HepG2 (cell line): ENCODE measurements around the gene ALDOA. TPM values are rescaled to one million over a fixed set of nuclear protein-coding genes. Genes with fewer than 3 reads are reported as not detected.

ENCODE experiments used
- ZNF292 ChIP-seq: sonication (generic); formaldehyde crosslinking; IDR thresholded peaks from 2 replicates; pipeline ENCODE4 v1.8.1; 2022; ENCODE audit warnings: mild to moderate bottlenecking, low read depth, missing genetic modification reagents, borderline replicate concordance
- ZNF607 ChIP-seq: sonication (generic); formaldehyde crosslinking; IDR thresholded peaks from 2 replicates; pipeline ENCODE4 v1.5.1; 2020; ENCODE audit warnings: missing genetic modification reagents, mild to moderate bottlenecking, borderline replicate concordance
- polyA plus RNA-seq, 8 experiments: library from polyadenylated mRNA; depleted of rRNA in 3 of 8; stranded (reverse) in 7 of 8; unstranded in 1 of 8; fragments of >200 nt; fragmentation: Illumina TruSeq in 4 of 8; extraction: Trizol in 4 of 8; gene quantifications; 2 replicates each; pipeline versions ENCODE4 v1.2.1 to v1.2.3, GENCODE V29; 2011 to 2016; ENCODE audit warnings: low read depth in 4 of 8, missing spikeins in 1 of 8, mixed read lengths in 1 of 8; ENCODE audit not compliant: insufficient read depth in 1 of 8
- total RNA-seq, 5 experiments: library from RNA; depleted of rRNA; stranded (reverse); fragments of >200 nt; fragmentation: Illumina TruSeq; extraction: Trizol; gene quantifications; 2 replicates each; pipeline ENCODE4 v1.2.3, GENCODE V29; 2016; ENCODE audit warnings: low read depth in 1 of 5
- TF ChIP-seq, protein P1 (sequence below): sonication (generic); formaldehyde crosslinking; IDR thresholded peaks from 2 replicates; pipeline ENCODE4; 2020; ENCODE audit warnings: missing genetic modification reagents, mild to moderate bottlenecking, borderline replicate concordance
- TF ChIP-seq, protein P2 (sequence below): sonication (generic); formaldehyde crosslinking; IDR thresholded peaks from 2 replicates; pipeline ENCODE4 v1.9.0; 2022; ENCODE audit warnings: low read depth, missing genetic modification reagents
- TF ChIP-seq, protein P3 (sequence below): sonication (generic); formaldehyde crosslinking; IDR thresholded peaks from 2 replicates; pipeline ENCODE4 v1.4.0; 2020; ENCODE audit warnings: missing genetic modification reagents, mild to moderate bottlenecking, borderline replicate concordance
- TF ChIP-seq, protein P4 (sequence below): sonication (generic); formaldehyde crosslinking; IDR thresholded peaks from 2 replicates; pipeline ENCODE4 v1.5.1; 2020; ENCODE audit warnings: mild to moderate bottlenecking, missing genetic modification reagents
- TF ChIP-seq, protein P5 (sequence below): sonication (generic); formaldehyde crosslinking; IDR thresholded peaks from 2 replicates; pipeline ENCODE4 v1.8.1; 2023; ENCODE audit warnings: mild to moderate bottlenecking, moderate library complexity, missing genetic modification reagents
- TF ChIP-seq, protein P6 (sequence below): sonication (generic); formaldehyde crosslinking; IDR thresholded peaks from 2 replicates; pipeline ENCODE4 v1.4.0; 2020; ENCODE audit warnings: missing genetic modification reagents, borderline replicate concordance
- TF ChIP-seq, protein P7 (sequence below): IDR thresholded peaks from 2 replicates; pipeline ENCODE4 v1.6.1; 2012; ENCODE audit warnings: low read depth, low read length, improper control_type of control experiment

Gene ALDOA
- total and polyA plus RNA-seq, 2 of the 13 experiments (the other 11 are each of a cell fraction or from before 2014, with no cell fraction given), result 925 to 1,884 TPM

DNA sequence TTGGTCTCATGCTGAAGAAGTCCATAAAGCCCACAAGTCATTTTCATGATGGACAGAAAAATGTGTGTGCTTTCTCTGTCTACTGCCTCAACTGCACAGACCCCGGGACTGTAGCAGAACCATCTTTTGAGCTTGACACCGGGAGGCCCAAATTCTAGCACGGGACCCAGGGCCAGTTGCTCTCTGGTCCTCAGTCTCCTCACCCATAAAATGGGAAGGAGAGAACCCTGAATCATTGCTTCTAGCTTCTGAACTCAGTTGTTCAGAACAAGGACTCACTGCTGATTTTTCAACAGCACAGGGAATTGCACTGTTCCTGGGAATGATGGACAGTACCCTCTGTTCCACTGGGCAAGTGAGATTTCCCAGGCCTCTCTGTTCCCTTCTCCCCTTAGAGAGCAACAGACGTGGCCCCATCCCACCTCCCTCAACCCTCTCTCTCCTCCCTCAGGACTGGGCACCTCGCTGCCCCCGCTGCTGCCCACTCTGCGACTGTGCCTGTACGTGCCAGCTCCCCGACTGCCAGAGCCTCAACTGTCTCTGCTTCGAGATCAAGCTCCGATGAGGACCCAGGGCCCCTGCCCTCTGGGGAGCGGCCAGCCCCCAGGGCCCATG, 2.2 kb upstream of the ALDOA start (continued):
- TF ChIP-seq, protein P1, sequence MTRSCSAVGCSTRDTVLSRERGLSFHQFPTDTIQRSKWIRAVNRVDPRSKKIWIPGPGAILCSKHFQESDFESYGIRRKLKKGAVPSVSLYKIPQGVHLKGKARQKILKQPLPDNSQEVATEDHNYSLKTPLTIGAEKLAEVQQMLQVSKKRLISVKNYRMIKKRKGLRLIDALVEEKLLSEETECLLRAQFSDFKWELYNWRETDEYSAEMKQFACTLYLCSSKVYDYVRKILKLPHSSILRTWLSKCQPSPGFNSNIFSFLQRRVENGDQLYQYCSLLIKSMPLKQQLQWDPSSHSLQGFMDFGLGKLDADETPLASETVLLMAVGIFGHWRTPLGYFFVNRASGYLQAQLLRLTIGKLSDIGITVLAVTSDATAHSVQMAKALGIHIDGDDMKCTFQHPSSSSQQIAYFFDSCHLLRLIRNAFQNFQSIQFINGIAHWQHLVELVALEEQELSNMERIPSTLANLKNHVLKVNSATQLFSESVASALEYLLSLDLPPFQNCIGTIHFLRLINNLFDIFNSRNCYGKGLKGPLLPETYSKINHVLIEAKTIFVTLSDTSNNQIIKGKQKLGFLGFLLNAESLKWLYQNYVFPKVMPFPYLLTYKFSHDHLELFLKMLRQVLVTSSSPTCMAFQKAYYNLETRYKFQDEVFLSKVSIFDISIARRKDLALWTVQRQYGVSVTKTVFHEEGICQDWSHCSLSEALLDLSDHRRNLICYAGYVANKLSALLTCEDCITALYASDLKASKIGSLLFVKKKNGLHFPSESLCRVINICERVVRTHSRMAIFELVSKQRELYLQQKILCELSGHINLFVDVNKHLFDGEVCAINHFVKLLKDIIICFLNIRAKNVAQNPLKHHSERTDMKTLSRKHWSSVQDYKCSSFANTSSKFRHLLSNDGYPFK (CRISPR knock-in tag), result no peak
- TF ChIP-seq, protein P2, sequence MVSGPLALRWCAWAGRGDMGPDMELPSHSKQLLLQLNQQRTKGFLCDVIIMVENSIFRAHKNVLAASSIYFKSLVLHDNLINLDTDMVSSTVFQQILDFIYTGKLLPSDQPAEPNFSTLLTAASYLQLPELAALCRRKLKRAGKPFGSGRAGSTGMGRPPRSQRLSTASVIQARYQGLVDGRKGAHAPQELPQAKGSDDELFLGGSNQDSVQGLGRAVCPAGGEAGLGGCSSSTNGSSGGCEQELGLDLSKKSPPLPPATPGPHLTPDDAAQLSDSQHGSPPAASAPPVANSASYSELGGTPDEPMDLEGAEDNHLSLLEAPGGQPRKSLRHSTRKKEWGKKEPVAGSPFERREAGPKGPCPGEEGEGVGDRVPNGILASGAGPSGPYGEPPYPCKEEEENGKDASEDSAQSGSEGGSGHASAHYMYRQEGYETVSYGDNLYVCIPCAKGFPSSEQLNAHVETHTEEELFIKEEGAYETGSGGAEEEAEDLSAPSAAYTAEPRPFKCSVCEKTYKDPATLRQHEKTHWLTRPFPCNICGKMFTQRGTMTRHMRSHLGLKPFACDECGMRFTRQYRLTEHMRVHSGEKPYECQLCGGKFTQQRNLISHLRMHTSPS, result peak; percentile 69
- TF ChIP-seq, protein P3, sequence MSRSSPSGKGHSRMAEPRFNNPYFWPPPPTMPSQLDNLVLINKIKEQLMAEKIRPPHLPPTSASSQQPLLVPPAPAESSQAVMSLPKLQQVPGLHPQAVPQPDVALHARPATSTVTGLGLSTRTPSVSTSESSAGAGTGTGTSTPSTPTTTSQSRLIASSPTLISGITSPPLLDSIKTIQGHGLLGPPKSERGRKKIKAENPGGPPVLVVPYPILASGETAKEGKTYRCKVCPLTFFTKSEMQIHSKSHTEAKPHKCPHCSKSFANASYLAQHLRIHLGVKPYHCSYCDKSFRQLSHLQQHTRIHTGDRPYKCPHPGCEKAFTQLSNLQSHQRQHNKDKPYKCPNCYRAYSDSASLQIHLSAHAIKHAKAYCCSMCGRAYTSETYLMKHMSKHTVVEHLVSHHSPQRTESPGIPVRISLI, result no peak
- TF ChIP-seq, protein P4, sequence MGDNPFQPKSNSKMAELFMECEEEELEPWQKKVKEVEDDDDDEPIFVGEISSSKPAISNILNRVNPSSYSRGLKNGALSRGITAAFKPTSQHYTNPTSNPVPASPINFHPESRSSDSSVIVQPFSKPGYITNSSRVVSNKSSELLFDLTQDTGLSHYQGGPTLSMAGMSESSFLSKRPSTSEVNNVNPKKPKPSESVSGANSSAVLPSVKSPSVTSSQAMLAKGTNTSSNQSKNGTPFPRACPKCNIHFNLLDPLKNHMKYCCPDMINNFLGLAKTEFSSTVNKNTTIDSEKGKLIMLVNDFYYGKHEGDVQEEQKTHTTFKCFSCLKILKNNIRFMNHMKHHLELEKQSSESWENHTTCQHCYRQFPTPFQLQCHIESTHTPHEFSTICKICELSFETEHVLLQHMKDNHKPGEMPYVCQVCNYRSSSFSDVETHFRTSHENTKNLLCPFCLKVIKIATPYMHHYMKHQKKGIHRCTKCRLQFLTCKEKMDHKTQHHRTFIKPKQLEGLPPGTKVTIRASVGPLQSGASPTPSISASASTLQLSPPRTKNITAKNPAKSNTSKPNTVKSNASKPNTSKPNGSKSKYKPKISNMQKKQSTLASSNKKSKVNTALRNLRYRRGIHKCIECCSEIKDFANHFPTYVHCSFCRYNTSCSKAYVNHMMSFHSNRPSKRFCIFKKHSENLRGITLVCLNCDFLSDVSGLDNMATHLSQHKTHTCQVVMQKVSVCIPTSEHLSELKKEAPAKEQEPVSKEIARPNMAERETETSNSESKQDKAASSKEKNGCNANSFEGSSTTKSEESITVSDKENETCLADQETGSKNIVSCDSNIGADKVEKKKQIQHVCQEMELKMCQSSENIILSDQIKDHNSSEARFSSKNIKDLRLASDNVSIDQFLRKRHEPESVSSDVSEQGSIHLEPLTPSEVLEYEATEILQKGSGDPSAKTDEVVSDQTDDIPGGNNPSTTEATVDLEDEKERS (CRISPR knock-in tag), result no peak
- TF ChIP-seq ZNF292, result no peak
- TF ChIP-seq, protein P5, sequence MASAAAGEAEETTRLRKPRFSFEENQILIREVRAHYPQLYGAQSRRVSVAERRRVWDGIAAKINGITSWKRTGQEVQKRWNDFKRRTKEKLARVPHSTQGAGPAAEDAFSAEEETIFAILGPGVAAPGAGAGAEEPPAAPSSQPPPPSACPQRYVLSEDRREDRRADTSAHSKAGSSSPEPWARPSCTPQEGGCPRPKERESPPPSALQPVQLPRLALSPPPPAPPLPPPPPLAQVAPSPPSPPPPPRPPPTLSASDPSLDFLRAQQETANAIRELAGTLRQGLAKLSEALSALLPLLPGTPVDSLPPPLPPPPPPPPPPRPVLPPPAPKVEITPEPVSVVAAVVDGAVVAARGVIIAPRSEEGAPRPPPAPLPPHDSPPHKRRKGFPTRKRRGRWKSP (CRISPR knock-in tag), result no peak
- TF ChIP-seq ZNF607, result no peak
- TF ChIP-seq, protein P6, sequence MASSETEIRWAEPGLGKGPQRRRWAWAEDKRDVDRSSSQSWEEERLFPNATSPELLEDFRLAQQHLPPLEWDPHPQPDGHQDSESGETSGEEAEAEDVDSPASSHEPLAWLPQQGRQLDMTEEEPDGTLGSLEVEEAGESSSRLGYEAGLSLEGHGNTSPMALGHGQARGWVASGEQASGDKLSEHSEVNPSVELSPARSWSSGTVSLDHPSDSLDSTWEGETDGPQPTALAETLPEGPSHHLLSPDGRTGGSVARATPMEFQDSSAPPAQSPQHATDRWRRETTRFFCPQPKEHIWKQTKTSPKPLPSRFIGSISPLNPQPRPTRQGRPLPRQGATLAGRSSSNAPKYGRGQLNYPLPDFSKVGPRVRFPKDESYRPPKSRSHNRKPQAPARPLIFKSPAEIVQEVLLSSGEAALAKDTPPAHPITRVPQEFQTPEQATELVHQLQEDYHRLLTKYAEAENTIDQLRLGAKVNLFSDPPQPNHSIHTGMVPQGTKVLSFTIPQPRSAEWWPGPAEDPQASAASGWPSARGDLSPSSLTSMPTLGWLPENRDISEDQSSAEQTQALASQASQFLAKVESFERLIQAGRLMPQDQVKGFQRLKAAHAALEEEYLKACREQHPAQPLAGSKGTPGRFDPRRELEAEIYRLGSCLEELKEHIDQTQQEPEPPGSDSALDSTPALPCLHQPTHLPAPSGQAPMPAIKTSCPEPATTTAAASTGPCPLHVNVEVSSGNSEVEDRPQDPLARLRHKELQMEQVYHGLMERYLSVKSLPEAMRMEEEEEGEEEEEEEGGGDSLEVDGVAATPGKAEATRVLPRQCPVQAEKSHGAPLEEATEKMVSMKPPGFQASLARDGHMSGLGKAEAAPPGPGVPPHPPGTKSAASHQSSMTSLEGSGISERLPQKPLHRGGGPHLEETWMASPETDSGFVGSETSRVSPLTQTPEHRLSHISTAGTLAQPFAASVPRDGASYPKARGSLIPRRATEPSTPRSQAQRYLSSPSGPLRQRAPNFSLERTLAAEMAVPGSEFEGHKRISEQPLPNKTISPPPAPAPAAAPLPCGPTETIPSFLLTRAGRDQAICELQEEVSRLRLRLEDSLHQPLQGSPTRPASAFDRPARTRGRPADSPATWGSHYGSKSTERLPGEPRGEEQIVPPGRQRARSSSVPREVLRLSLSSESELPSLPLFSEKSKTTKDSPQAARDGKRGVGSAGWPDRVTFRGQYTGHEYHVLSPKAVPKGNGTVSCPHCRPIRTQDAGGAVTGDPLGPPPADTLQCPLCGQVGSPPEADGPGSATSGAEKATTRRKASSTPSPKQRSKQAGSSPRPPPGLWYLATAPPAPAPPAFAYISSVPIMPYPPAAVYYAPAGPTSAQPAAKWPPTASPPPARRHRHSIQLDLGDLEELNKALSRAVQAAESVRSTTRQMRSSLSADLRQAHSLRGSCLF, result no peak; the same call in 1 of the 2 replicates
- TF ChIP-seq, protein P7, sequence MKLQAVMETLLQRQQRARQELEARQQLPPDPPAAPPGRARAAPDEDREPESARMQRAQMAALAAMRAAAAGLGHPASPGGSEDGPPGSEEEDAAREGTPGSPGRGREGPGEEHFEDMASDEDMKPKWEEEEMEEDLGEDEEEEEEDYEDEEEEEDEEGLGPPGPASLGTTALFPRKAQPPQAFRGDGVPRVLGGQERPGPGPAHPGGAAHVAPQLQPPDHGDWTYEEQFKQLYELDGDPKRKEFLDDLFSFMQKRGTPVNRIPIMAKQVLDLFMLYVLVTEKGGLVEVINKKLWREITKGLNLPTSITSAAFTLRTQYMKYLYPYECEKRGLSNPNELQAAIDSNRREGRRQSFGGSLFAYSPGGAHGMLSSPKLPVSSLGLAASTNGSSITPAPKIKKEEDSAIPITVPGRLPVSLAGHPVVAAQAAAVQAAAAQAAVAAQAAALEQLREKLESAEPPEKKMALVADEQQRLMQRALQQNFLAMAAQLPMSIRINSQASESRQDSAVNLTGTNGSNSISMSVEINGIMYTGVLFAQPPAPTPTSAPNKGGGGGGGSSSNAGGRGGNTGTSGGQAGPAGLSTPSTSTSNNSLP, result no peak
